Measurements from ENCODE around the gene TLE2. TPM values are rescaled to one million over a fixed set of nuclear protein-coding genes. Genes with fewer than 3 reads are reported as not detected.

The TLE2 gene
- total RNA-seq = 38.8 and 42.5 TPM in 2 replicates
- 32.0 and 38.3 TPM in 2 replicates for polyA plus RNA-seq
- 18.1 and 24.3 TPM in 2 replicates for polyA plus RNA-seq (2011; cell fraction: cytosol; rRNA removed)
- 83.7 and 102 TPM in 2 replicates for polyA plus RNA-seq (2011; cell fraction: nucleus; rRNA removed)
- 24.2 and 43.0 TPM in 2 replicates for polyA plus RNA-seq (2012)
- polyA minus RNA-seq = 13.2 and 18.9 TPM in 2 replicates
- polyA minus RNA-seq (2011; cell fraction: cytosol; rRNA and poly(A)+ RNA removed) = 14.4 TPM
- polyA minus RNA-seq (2011; cell fraction: nucleus; rRNA and poly(A)+ RNA removed) = 13.9 and 23.3 TPM in 2 replicates
- Bru-seq, nascent RNA = percentile 36 among the genes with signal in this experiment
- BruChase-seq, experiment 1, labeled RNA remaining after a 6-hour chase = percentile 53 among the genes with signal in this experiment
- percentile 49 among the genes with signal in this experiment for BruChase-seq, experiment 2, labeled RNA remaining after a 2-hour chase
- long read RNA-seq, partial matches to known transcripts = 18 of 118 reads
- long read RNA-seq, other reads (novel, unspliced or antisense) = 100 of 118 reads

DNA sequence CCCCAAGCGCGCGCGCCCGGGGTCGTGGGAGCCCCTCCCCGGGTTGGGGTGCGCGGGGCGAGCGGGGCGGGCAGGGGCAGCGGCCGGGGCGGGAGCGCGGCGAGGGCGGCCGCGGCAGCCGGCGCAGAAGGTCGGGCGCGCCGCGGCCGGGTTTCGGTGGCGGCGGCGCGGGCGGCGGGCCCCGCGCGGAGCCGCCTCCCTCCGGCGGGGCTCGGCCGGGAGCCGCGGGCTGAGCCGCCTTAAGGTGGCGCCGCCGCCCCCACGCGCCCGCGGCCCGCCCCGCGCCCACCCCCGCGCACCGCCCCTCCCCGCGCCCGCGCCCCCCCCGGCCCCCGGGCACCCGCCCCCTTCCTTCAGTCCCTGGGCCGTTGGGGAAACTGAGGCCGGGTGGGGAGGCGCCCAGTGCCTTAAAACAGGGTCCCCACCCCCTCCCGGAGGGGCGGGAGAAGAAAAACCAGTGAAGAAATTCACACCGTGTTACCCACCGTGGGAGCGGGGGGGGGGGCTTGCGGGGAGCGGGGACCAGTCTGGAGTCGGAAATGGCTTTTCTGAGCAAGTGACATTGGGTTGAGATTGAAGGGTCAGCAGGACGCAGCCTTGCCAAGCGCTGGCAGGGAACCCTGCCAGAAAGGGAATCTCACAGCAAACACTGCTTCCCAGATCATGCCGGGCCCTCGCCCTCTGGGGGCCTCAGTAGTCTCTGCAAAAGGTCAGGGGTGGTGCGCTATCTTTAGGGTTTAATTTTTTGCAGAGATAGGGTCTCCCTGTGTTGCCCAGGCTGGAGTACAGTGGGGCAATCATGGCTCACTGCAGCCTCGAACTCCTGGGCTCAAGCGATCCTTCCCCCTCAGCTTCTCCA lies at the start of gene TLE2:
Gene TLE2 (minus strand): TSS at position 216 of the 859 bp plus-strand sequence. CDS start 376 bp downstream, outside the sequence.
- peak; percentile 43 for FAIRE-seq
- dilution Hi-C loops (cut with MboI; ENCODE audit: extremely low pct_ligation_motif_present, low sequenced_read_pairs) = no loop called here
- no peak within 1 kb of the TSS for H3K27ac ChIP-seq (ENCODE audit: insufficient read depth, low read depth, low read length)
- peak within 1 kb of the TSS; percentile 51 for H3K4me2 ChIP-seq (ENCODE audit: insufficient read depth, low read length)
- H3K9ac ChIP-seq (replicated peaks; ENCODE audit: extremely low read depth, insufficient read depth, low read length) = peak within 1 kb of the TSS; percentile 57
- H4K20me1 ChIP-seq (replicated peaks; ENCODE audit: control insufficient read depth, extremely low read depth, insufficient read depth, low read length) = no peaks in the 10 kb centered on the region
- peak within 1 kb of the TSS; percentile 63 to 84 (median 81) for H3K4me3 ChIP-seq (replicated peaks in 1 of 3; ENCODE audit: insufficient read depth in 1 of 3, low read depth in 1 of 3, low read length in 3 of 3)
- peak within 1 kb of the TSS; percentile 62 for H2AFZ ChIP-seq (ENCODE audit: low read depth, low read length)
- H3K9me1 ChIP-seq (replicated peaks; ENCODE audit: control insufficient read depth, extremely low read depth, insufficient read depth, low read length) = no peaks in the 10 kb centered on the region
- DNase-seq (ENCODE audit: low read depth, low spot score) = peak; percentile 25
- BruUV-seq (replicated peaks) = no TSS peak
- TF ChIP-seq, protein P1, sequence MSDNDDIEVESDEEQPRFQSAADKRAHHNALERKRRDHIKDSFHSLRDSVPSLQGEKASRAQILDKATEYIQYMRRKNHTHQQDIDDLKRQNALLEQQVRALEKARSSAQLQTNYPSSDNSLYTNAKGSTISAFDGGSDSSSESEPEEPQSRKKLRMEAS (IDR thresholded peaks at IDR 0.05; ENCODE audit: insufficient read depth, insufficient read length) = no peak
- TF ChIP-seq, protein P2, sequence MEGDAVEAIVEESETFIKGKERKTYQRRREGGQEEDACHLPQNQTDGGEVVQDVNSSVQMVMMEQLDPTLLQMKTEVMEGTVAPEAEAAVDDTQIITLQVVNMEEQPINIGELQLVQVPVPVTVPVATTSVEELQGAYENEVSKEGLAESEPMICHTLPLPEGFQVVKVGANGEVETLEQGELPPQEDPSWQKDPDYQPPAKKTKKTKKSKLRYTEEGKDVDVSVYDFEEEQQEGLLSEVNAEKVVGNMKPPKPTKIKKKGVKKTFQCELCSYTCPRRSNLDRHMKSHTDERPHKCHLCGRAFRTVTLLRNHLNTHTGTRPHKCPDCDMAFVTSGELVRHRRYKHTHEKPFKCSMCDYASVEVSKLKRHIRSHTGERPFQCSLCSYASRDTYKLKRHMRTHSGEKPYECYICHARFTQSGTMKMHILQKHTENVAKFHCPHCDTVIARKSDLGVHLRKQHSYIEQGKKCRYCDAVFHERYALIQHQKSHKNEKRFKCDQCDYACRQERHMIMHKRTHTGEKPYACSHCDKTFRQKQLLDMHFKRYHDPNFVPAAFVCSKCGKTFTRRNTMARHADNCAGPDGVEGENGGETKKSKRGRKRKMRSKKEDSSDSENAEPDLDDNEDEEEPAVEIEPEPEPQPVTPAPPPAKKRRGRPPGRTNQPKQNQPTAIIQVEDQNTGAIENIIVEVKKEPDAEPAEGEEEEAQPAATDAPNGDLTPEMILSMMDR (IDR thresholded peaks at IDR 0.05; ENCODE audit: extremely low read depth in 1 of 2, insufficient read depth in 1 of 2, low read depth in 1 of 2, low read length in 2 of 2) = peak in 1 of 2 donors; percentile 2
- H3K36me3 ChIP-seq (ENCODE audit: control insufficient read depth in 2 of 2, extremely low read depth in 1 of 2, insufficient read depth in 2 of 2, low read length in 2 of 2) = no peaks in the 10 kb centered on the region
- H3K79me2 ChIP-seq (ENCODE audit: control insufficient read depth, insufficient read depth, low read length) = no peaks in the 10 kb centered on the region
- no peaks in the 10 kb centered on the region for H3K9me3 ChIP-seq (replicated peaks; ENCODE audit: control insufficient read depth, insufficient read depth, low read length)
- H3K27me3 ChIP-seq (ENCODE audit: control insufficient read depth in 2 of 2, insufficient read depth in 2 of 2, low read length in 2 of 2) = peaks cover 1 to 8% of the 10 kb centered on the region in 2 experiments
- H3K4me1 ChIP-seq (ENCODE audit: control insufficient read depth, extremely low read depth, insufficient read depth, low read length) = peaks cover 2% of the 10 kb centered on the region
- ChIA-PET CTCF (interaction anchor here (0.9 to 3.2 kb wide), 2 partner anchors 8 to 12 kb away, joined by 3 to 11 read pairs; no protein-coding TSS in a partner anchor), POLR2A (no interaction called here)
- intact Hi-C loops (cut with micrococcal nuclease) = no loop called here

Measured in endothelial cell of umbilical vein (primary cell).